Lower lobe of right lung (tissue), 2 donors: ENCODE measurements around the gene MTMR8. TPM values are rescaled to one million over a fixed set of nuclear protein-coding genes. Genes with fewer than 3 reads are reported as not detected.
"Not testable (repeated sequence)": the region's sequence is repeated elsewhere in the genome, so short reads cannot be mapped to it uniquely, and the experiment has no call there.

Experiments used
- ATAC-seq, 2 donors: fragments of 200-7000 bp; cut with Tn5 transposase; one replicate each; pipeline ENCODE4 v1.9.1; 2020 to 2022; ENCODE audit warnings: mild to moderate bottlenecking in 2 of 2, moderate library complexity in 2 of 2
- DNase-seq: peaks from one replicate; pipeline ENCODE4 v3.0.0-alpha.2; 2020
- H3K27ac ChIP-seq: fragments of 200-600 bp; one replicate; pipeline ENCODE4 v1.8.0; 2022
- H3K27me3 ChIP-seq: fragments of 200-600 bp; one replicate; pipeline ENCODE4 v1.8.0; 2022; ENCODE audit warnings: low read depth
- H3K36me3 ChIP-seq: fragments of 200-600 bp; one replicate; pipeline ENCODE4 v1.8.0; 2022; ENCODE audit warnings: mild to moderate bottlenecking
- H3K4me1 ChIP-seq: fragments of 200-600 bp; one replicate; pipeline ENCODE4 v1.8.0; 2022
- H3K4me3 ChIP-seq: fragments of 200-600 bp; one replicate; pipeline ENCODE4 v1.8.0; 2022; ENCODE audit warnings: mild to moderate bottlenecking
- H3K9me3 ChIP-seq: fragments of 200-600 bp; one replicate; pipeline ENCODE4 v1.8.0; 2022
- intact Hi-C: fragments of 100-400 bp; cut with DNase I; formaldehyde crosslinking; loops from one replicate; pipeline ENCODE4 v1.11.0; 2022
- total RNA-seq: library from RNA; stranded (reverse); fragmentation: NEBNext Ultra II Directional; extraction: Animal tissue kit (Norgen Biotek cat#: 25700); gene quantifications from one replicate; pipeline ENCODE4 v1.2.1, GENCODE V29; 2021
- TF ChIP-seq, protein P1 (sequence below): fragments of 200-600 bp; IDR thresholded peaks from one replicate; pipeline ENCODE4 v1.8.0; 2022; ENCODE audit warnings: antibody characterized with exemption, mild to moderate bottlenecking
- donor health status: DM: no; HTN: yes; CAD: no; lungs with severe emphysema.

MTMR8 gene
- total RNA-seq, 1 donor from 2014 or later: 1.9 TPM

DNA sequence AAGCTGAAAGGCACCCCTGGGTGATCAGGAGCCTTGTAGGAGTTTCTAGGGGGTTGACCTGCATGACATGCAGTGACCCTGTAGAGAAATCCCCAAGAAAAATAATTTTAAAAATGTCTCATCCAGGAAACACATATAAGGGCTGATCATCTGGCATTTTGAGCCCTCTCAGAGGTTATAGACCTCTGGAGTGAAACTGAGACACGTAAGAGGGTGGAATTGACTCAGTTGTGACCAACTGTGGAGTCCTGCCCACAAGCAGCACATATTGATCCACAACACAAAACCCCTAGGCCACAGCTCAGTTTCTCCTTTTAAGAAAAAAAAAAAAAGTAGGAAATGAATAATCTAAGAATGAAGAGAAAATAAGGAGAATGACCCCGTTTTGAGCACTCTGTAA is 32.5 kb upstream of the MTMR8 start:
- no peak overlapping the region for H3K4me3 ChIP-seq
- H3K9me3 ChIP-seq: no peaks in the 10 kb centered on the region
- intact Hi-C loops: no loop called here
- no peaks in the 10 kb centered on the region for H3K27me3 ChIP-seq
- no peaks in the 10 kb centered on the region for H3K4me1 ChIP-seq
- TF ChIP-seq, protein P1, sequence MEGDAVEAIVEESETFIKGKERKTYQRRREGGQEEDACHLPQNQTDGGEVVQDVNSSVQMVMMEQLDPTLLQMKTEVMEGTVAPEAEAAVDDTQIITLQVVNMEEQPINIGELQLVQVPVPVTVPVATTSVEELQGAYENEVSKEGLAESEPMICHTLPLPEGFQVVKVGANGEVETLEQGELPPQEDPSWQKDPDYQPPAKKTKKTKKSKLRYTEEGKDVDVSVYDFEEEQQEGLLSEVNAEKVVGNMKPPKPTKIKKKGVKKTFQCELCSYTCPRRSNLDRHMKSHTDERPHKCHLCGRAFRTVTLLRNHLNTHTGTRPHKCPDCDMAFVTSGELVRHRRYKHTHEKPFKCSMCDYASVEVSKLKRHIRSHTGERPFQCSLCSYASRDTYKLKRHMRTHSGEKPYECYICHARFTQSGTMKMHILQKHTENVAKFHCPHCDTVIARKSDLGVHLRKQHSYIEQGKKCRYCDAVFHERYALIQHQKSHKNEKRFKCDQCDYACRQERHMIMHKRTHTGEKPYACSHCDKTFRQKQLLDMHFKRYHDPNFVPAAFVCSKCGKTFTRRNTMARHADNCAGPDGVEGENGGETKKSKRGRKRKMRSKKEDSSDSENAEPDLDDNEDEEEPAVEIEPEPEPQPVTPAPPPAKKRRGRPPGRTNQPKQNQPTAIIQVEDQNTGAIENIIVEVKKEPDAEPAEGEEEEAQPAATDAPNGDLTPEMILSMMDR: no peak
- ATAC-seq (no peak), DNase-seq (no peak)
- H3K36me3 ChIP-seq: no peaks in the 10 kb centered on the region
- no peak overlapping the region for H3K27ac ChIP-seq

DNA sequence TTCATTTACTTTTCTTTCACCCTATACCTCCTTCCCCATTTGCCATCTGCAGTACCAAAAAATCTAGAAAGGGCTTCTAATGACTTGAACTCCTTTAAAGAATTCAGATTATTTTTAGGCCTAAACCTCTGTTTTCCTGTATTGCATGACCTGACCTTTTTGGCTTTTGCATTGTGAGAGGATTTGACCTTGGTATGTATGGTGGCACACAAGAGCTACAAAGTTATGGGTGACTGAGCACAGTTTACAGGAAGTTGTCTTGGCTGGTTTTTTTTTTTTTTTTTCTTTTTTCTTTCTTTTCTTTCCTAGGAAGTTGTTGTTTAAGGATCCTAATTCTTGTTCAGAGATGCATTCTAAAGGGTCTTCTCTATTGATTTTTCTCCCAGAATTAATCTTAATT is 32.0 kb upstream of the MTMR8 start:
- TF ChIP-seq, protein P1: no peak
- no peaks in the 10 kb centered on the region for H3K9me3 ChIP-seq
- DNase-seq: no peak
- no peaks in the 10 kb centered on the region for H3K36me3 ChIP-seq
- intact Hi-C loops: no loop called here
- no peak overlapping the region for H3K27ac ChIP-seq
- H3K4me3 ChIP-seq: no peak overlapping the region
- no peaks in the 10 kb centered on the region for H3K27me3 ChIP-seq
- no peak for ATAC-seq
- no peaks in the 10 kb centered on the region for H3K4me1 ChIP-seq

DNA sequence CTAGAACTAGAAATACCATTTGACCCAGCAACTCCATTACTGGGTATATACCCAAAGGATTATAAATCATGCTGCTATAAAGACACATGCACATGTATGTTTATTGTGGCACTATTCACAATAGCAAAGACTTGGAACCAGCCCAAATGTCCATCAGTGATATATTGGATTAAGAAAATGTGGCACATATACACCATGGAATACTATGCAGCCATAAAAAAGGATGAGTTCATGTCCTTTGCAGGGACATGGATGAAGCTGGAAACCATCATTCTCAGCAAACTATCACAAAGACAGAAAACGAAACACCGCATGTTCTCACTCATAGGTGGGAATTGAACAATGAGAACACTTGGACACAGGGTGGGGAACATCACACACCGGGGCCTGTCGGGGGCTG is 14.5 kb upstream of the MTMR8 start:
- ATAC-seq, intact Hi-C loops, H3K4me1 ChIP-seq: not testable (repeated sequence)

DNA sequence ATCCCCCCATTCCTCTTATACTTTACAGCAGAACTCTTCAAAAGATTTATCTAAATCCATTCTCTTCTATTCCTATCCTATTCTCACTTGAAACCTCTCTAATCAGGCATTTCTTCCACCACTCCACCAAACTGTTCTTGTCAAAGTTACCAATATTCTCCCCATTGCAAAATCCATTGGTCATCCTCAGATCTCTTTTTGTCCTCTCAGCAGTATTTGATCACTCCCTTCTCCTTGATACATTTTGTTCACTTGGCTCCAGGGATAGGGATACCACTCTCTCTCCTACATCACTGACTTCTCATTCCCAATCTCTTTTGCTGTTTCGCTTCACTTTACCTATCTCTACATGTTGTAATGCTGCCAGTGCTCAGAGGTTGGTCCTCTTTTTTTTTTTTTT is 2.8 kb upstream of the MTMR8 start:
- H3K27me3 ChIP-seq: no peaks in the 10 kb centered on the region
- no peak overlapping the region for H3K27ac ChIP-seq
- intact Hi-C loops: no loop called here
- no peak overlapping the region for H3K4me3 ChIP-seq
- DNase-seq (no peak), ATAC-seq (no peak)
- H3K9me3 ChIP-seq: no peaks in the 10 kb centered on the region
- TF ChIP-seq, protein P1: no peak
- no peaks in the 10 kb centered on the region for H3K4me1 ChIP-seq
- H3K36me3 ChIP-seq: no peaks in the 10 kb centered on the region

More for the DNA sequence above, 14.5 kb upstream of the MTMR8 start:
- not testable (repeated sequence) for H3K27ac ChIP-seq, H3K4me3 ChIP-seq, DNase-seq, H3K36me3 ChIP-seq, H3K27me3 ChIP-seq, H3K9me3 ChIP-seq

DNA sequence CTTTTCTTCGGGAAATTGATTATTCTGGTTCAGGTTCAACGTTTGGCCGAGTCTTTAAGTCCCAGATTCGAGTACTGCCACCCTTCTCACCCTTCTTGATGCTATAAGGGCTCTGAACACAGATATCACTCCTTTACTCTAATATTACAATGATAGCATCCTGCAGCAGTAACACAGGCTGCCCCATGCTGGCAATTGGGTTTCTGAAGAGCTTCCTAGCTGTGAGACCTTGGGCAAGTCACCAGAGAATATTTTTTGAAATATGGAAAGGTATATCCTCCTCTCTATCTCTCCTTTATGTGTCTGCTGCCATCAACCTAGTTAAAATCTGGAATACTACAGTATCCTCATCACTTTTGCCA is 297 bp upstream of the MTMR8 start:
- TF ChIP-seq, protein P1: no peak
- no peaks in the 10 kb centered on the region for H3K9me3 ChIP-seq
- DNase-seq (no peak), ATAC-seq (peak in 1 of 2 donors; percentile 16)
- intact Hi-C loops: no loop called here
- peak overlapping the region; percentile 67 for H3K4me3 ChIP-seq
- no peaks in the 10 kb centered on the region for H3K36me3 ChIP-seq
- no peak overlapping the region for H3K27ac ChIP-seq
- H3K4me1 ChIP-seq: no peaks in the 10 kb centered on the region
- H3K27me3 ChIP-seq: no peaks in the 10 kb centered on the region

DNA sequence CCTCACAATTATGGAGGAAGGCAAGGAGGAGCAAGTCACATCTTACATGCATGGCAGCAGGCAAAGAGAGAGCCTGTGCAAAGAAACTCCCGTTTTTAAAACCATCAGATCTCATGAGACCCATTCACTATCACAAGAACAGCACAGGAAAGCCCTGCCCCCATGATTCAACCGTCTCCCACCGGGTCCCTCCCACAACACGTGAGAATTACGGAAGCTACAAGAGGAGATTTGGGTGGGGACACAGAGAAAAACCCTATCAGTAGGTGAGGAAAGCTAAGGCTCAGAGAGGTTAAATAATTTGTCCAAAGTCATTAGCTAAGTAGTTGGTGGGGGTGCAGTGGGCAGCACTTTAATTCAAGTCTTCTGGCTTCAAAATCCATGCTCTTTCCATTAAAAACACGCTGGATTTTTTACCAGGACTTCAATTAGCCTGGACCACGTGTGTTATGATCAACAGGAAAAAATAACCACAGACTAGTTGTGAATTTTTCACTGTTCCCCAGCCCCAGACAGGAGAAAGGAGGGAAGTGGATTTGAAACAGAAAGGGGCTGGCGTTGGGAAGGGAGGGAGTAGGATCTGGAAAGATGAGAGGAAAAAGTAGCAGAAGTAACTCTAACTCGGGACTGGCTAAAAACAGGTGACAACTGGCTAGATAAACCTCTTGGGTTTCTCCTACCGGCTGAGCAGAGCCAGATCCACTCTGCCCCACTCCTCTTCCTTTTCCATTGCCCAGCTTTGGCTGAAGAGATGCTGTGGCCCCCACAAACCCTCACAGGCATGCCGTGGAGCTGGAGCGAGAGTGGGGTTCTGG is 986 bp downstream of the MTMR8 start:
- DNase-seq: no peak

More for the DNA sequence above, 986 bp downstream of the MTMR8 start:
- TF ChIP-seq, protein P1: no peak
- intact Hi-C loops: no loop called here
- ATAC-seq: no peak
- Histone ChIP-seq H3K4me1 (no peaks in the 10 kb centered on the region), H3K4me3 (peak overlapping the region; percentile 67), H3K36me3 (no peaks in the 10 kb centered on the region), H3K9me3 (no peaks in the 10 kb centered on the region), H3K27me3 (no peaks in the 10 kb centered on the region), H3K27ac (no peak overlapping the region)
